ENCODE data around the gene OLFML2A.

OLFML2A gene

DNA sequence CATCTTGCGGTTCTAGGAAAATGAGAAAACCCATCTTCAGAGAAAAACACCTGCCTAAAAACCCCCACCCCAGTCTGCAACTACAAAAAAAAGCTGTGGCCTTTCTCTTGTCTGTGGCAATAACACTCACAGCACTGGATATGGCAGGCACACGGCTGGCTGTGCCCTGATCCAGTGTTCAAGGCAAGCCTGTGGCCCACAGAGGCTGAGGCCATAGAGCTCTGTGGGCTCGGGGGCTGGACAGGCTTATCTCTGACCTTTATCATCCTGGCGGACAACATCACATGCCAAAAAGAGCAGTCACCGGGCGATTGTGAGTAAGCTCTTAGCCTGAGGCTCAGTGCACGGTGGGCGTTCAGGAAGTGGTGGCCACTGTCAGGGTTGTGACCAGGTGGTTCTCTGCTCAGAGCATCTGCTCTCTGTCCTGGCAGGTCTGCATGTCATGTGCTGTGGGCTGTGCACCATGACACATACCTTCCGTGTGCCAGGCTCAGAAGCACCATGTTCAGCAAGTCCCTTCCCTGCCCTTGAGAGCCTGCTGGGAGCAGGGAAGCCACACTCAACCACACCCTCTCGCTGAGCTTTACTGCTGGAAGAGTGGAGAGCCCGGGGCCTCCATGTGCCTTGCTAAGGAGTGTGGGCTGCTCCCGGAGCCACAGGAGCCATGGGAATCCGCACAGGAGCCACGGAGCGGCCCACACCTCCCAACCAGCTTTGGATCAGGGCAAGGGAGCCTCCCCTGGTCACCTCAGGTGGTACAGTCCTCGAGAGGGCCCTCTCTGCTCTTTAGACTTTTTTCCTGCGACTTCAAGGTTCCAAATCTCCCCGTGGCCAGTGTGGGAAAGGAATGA lies 41.7 kb downstream of the OLFML2A start:
- ChIA-PET POLR2A (interaction anchor here (0.9 to 1.5 kb wide), 3 partner anchors 8 to 40 kb away, joined by 3 to 4 read pairs (median 3); no protein-coding TSS in a partner anchor), CTCF (interaction anchor here (0.8 to 1.4 kb wide), 3 partner anchors 19 to 543 kb away, joined by 3 read pairs; no protein-coding TSS in a partner anchor)
- TF ChIP-seq NFRKB (IDR thresholded peaks at IDR 0.05): no peak
- no peak for TF ChIP-seq ARNT (IDR thresholded peaks at IDR 0.05)
- TF ChIP-seq LEF1 (IDR thresholded peaks at IDR 0.05; ENCODE audit: borderline replicate concordance): no peak
- TF ChIP-seq TARDBP (IDR thresholded peaks at IDR 0.05): no peak
- TF ChIP-seq HDGF (IDR thresholded peaks at IDR 0.05; ENCODE audit: borderline replicate concordance): no peak
- TF ChIP-seq CTBP1 (IDR thresholded peaks at IDR 0.05; ENCODE audit: borderline replicate concordance): no peak
- TF ChIP-seq, protein P1, sequence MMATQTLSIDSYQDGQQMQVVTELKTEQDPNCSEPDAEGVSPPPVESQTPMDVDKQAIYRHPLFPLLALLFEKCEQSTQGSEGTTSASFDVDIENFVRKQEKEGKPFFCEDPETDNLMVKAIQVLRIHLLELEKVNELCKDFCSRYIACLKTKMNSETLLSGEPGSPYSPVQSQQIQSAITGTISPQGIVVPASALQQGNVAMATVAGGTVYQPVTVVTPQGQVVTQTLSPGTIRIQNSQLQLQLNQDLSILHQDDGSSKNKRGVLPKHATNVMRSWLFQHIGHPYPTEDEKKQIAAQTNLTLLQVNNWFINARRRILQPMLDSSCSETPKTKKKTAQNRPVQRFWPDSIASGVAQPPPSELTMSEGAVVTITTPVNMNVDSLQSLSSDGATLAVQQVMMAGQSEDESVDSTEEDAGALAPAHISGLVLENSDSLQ (IDR thresholded peaks at IDR 0.05): no peak
- TF ChIP-seq FOXA1 (IDR thresholded peaks at IDR 0.05): no peak
- TF ChIP-seq L3MBTL2 (conservative IDR thresholded peaks at IDR 0.05): no peak
- TF ChIP-seq ZNF384 (IDR thresholded peaks at IDR 0.05): no peak
- TF ChIP-seq ELF4 (IDR thresholded peaks at IDR 0.05): no peak
- no peak for TF ChIP-seq SUZ12 (IDR thresholded peaks at IDR 0.05)
- DNase-seq (ENCODE audit: extremely low spot score): peak; percentile 39

DNA sequence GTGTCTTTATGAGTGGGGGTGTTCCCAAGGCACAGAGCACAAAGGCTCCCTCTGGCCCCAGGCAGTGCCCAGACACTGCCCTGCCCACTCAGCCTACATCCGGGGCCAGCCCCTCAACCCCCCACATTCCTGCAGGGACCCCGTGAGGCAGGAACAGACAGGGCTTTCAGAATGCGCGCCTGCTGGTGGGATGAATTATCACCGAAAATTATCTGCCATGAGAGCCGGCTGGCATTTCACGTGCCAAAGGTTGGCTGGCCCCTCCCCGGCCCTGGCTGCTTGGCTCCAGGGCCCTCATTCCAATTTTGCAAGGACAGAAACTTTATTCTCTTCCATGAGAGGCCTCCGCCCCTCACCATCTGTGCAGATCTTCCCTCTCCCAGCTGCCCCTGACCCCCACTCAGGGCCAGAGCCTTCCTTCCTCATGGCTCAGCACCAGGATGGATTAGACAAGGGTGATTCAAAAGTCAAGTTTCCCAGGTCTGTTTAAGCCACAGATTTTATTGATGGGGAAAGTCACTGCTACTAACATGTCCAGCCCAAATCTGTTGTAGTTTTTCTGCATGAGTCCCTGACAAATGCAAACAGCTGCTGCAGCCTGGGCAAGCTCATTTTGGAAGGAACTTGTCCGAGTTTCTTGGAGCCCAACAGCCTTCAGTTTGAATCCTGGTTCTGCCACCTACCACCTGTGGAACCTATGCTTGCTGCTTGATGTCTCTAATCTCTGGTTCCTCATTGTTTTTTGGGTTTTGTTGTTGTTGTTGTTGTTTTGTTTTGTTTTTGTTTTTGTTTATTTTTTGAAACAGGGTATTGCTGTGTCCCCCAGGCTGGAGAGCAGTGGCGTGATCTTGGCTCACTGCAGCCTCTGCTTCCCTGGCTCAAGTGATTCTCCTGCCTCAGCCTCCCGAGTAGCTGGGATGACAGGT lies 44.0 kb downstream of the OLFML2A start:
- DNase-seq (ENCODE audit: extremely low spot score): no peak
- ChIA-PET CTCF (no interaction called here), POLR2A (interaction anchor here (1.1 kb wide), 2 partner anchors 40 to 62 kb away, joined by 3 read pairs; partner anchors contain the start of gene RPL35)
- TF ChIP-seq LEF1 (IDR thresholded peaks at IDR 0.05; ENCODE audit: borderline replicate concordance): no peak
- no peak for TF ChIP-seq BHLHE40 (IDR thresholded peaks at IDR 0.05; ENCODE audit: borderline replicate concordance)

DNA sequence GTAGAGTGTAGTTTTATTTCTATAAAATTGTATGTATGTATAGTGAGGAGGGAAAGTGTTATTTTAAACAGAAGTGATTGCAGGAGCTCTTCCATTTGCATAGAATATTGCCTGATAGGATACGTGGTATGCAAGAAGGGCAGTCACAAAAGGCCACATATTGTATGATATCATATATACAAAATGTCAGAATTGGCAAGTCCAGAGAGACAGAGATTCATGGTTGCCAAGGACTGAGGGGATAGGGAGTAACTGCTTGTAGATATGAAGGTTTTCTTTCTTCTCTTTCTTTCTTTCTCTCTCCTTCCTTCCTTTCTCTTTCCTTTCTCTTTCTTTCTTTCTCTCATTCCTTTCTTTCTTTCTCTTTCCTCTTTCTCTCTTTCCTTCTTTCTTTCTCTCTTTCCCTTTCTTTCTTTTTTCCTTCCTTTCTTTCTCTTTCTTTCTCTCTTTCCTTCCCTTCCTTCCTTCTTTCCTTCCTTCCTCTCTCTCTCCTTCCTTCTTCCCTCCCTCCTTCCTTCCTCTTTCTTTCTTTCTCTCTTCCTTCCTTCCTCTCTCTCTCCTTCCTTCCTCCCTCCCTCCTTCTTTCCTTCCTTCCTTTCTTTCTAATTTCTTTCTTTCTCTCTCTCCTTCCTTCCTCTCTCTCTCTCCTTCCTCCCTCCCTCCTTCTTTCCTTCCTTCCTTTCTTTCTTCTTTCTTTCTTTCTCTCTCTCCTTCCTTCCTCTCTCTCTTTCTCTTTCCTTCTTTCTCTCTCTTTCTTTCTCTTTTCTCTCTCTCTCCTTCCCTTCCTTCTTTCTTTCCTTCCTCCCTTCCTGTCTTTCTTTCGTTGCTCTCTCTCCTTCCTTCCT lies 51.8 kb downstream of the OLFML2A start:
- no peak for DNase-seq (ENCODE audit: extremely low spot score)
- no peak for TF ChIP-seq L3MBTL2 (conservative IDR thresholded peaks at IDR 0.05)
- no peak for TF ChIP-seq ELF4 (IDR thresholded peaks at IDR 0.05)
- TF ChIP-seq NFRKB (IDR thresholded peaks at IDR 0.05): no peak
- no peak for TF ChIP-seq FOXM1 (IDR thresholded peaks at IDR 0.05; ENCODE audit: borderline replicate concordance)
- no peak for TF ChIP-seq SUZ12 (IDR thresholded peaks at IDR 0.05)
- TF ChIP-seq, protein P1 (IDR thresholded peaks at IDR 0.05): no peak
- no peak for TF ChIP-seq ARNT (IDR thresholded peaks at IDR 0.05)
- TF ChIP-seq TARDBP (IDR thresholded peaks at IDR 0.05): no peak
- no peak for TF ChIP-seq FOXA1 (IDR thresholded peaks at IDR 0.05)
- TF ChIP-seq ZNF384 (IDR thresholded peaks at IDR 0.05): no peak
- no peak for TF ChIP-seq LEF1 (IDR thresholded peaks at IDR 0.05; ENCODE audit: borderline replicate concordance)
- no peak for TF ChIP-seq CTBP1 (IDR thresholded peaks at IDR 0.05; ENCODE audit: borderline replicate concordance)
- no peak for TF ChIP-seq BHLHE40 (IDR thresholded peaks at IDR 0.05; ENCODE audit: borderline replicate concordance)
- ChIA-PET POLR2A (no interaction called here), CTCF (interaction anchor here (1.0 to 2.1 kb wide), 2 partner anchors 11 to 55 kb away, joined by 3 to 11 read pairs; no protein-coding TSS in a partner anchor)

DNA sequence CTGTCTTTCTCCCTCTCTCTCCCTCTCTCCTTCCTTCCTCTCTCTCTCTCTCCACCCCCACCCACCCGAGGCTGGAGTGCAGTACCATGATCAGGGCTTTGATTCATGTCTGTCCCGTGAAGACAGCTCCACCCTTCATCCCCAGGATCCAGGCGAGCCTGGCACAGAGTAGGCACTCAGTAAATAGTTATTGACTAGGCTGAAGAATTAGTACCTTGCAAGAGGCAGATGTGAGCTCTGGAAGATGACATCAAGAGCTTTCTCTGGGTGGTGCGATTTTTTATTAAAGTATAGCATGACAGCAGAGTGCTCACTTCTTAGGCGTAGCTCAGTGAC lies 52.4 kb downstream of the OLFML2A start:
- no peak for DNase-seq (ENCODE audit: extremely low spot score)
- CTCF ChIA-PET: interaction anchor here (0.7 to 2.1 kb wide), 3 partner anchors 11 to 224 kb away, joined by 3 to 11 read pairs (median 3); no protein-coding TSS in a partner anchor
- POLR2A ChIA-PET: interaction anchor here (0.7 kb wide), 2 partner anchors 25 to 50 kb away, joined by 3 read pairs; no protein-coding TSS in a partner anchor
- TF ChIP-seq BHLHE40 (IDR thresholded peaks at IDR 0.05; ENCODE audit: borderline replicate concordance) (no peak), TARDBP (IDR thresholded peaks at IDR 0.05) (no peak), NFRKB (IDR thresholded peaks at IDR 0.05) (no peak), L3MBTL2 (conservative IDR thresholded peaks at IDR 0.05) (no peak), ELF4 (IDR thresholded peaks at IDR 0.05) (no peak), ZNF384 (IDR thresholded peaks at IDR 0.05) (no peak), CTBP1 (IDR thresholded peaks at IDR 0.05; ENCODE audit: borderline replicate concordance) (no peak), SUZ12 (IDR thresholded peaks at IDR 0.05) (no peak), FOXK2 (IDR thresholded peaks at IDR 0.05) (no peak), FOXM1 (IDR thresholded peaks at IDR 0.05; ENCODE audit: borderline replicate concordance) (no peak)
- TF ChIP-seq, protein P1 (IDR thresholded peaks at IDR 0.05): no peak

DNA sequence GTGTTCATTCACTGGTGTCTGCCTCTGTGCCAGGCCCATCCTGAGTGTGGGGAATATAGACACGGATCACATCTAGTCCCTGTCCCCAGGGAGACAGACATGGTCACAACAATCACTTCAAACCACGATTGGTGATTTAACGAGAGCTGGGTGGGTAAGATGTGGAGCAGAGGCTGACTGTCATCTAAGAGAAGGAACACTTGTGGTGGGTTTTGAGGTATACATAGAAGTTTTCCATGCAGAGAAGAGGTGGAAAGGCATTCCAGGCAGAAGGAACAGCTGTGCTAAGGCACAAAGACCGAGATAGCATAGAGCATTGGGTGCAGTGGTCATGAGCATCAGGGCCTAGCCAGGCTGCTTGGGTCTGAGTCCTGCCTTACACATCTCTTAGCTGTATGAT lies 53.7 kb downstream of the OLFML2A start:
- CTCF ChIA-PET: no interaction called here
- POLR2A ChIA-PET: no interaction called here
- TF ChIP-seq SP1 (IDR thresholded peaks at IDR 0.05) (no peak), SUZ12 (IDR thresholded peaks at IDR 0.05) (no peak), TARDBP (IDR thresholded peaks at IDR 0.05) (no peak), LEF1 (IDR thresholded peaks at IDR 0.05; ENCODE audit: borderline replicate concordance) (no peak), ELF4 (IDR thresholded peaks at IDR 0.05) (no peak), ZNF384 (IDR thresholded peaks at IDR 0.05) (no peak), ARNT (IDR thresholded peaks at IDR 0.05) (no peak), FOXA1 (IDR thresholded peaks at IDR 0.05) (no peak), FOXM1 (IDR thresholded peaks at IDR 0.05; ENCODE audit: borderline replicate concordance) (no peak), FOXK2 (IDR thresholded peaks at IDR 0.05) (no peak), L3MBTL2 (conservative IDR thresholded peaks at IDR 0.05) (no peak)
- TF ChIP-seq, protein P1 (IDR thresholded peaks at IDR 0.05): no peak
- DNase-seq (ENCODE audit: extremely low spot score): no peak

Measured in HEK293T (cell line).